GM10266 (cell line): ENCODE measurements around the gene KCNE1.

Experiments
- DNase-seq: peaks from one replicate; pipeline ENCODE4 v3.0.0; 2012; ENCODE audit errors: extremely low spot score
- TF ChIP-seq, protein P1 (sequence below): IDR thresholded peaks from 2 replicates; pipeline ENCODE4 v1.5.1; 2012; ENCODE audit warnings: mild to moderate bottlenecking, low read depth; ENCODE audit not compliant: control insufficient read depth, insufficient read depth; ENCODE audit errors: missing control alignments

KCNE1 gene

DNA sequence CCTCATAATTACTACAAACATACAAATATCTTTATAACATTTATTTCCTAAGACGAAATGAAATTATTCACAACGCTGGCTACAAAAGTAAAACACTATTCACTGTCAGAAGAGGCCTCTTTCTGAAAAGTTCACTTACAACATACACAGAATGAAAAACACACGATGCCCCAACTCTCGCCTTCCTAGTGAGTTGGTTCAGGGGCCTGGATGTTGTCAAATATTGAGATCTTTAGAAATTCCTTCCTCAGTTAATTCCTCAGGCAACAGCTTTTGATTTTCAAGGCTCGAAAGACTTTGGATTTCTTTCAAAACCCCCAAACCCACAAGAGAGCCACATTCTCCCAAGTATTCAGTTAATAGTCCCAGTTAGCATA, 14.2 kb upstream of the KCNE1 start:
- TF ChIP-seq, protein P1, sequence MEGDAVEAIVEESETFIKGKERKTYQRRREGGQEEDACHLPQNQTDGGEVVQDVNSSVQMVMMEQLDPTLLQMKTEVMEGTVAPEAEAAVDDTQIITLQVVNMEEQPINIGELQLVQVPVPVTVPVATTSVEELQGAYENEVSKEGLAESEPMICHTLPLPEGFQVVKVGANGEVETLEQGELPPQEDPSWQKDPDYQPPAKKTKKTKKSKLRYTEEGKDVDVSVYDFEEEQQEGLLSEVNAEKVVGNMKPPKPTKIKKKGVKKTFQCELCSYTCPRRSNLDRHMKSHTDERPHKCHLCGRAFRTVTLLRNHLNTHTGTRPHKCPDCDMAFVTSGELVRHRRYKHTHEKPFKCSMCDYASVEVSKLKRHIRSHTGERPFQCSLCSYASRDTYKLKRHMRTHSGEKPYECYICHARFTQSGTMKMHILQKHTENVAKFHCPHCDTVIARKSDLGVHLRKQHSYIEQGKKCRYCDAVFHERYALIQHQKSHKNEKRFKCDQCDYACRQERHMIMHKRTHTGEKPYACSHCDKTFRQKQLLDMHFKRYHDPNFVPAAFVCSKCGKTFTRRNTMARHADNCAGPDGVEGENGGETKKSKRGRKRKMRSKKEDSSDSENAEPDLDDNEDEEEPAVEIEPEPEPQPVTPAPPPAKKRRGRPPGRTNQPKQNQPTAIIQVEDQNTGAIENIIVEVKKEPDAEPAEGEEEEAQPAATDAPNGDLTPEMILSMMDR = no peak
- no peak for DNase-seq

DNA sequence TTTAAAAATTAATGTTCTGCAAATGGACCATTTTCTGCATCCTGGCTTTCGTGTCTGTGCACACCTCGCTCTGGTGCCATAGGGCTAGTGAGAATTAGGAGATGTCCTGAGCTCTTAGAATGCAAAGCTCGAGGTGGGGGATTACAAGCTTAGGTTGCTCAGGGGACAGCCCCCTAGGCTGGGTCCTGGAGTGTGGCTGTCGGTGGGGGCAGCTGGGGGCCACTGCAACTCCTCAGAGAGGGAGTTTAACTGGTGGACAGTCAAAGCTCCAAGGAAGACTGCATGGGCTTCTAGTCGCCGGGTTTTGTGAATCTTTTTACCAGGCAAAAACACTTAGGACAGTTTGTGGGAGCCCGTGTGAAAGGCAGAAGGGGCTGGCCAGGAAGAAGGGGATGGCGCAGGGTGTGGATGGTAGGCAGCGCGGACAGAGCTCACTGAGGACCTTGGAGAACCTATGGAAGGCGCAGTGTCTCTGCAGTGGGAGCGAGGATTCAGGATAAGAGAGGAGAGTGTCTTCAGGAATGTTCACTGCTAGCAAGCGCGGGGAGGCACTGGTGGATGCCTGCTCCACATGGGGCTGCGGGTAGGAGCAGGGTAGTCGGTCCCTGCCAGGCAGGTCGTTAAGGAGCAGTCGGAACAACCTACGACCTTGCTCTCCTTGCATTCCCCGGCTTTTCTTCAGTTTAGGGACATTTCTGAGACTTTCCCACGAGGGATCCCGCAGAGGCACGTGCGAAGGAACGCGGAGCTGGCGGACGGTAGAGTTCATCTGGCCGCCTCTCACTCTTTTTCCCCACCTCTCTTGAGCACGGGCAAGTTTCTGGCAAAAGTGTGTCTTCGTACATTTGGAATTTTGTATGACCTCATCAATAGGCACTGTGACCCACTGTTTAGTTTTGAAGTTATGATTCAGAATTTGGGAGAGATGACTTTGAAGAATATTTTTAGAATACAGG, 12.9 kb upstream of the KCNE1 start:
- DNase-seq = no peak
- TF ChIP-seq, protein P1 = no peak

DNA sequence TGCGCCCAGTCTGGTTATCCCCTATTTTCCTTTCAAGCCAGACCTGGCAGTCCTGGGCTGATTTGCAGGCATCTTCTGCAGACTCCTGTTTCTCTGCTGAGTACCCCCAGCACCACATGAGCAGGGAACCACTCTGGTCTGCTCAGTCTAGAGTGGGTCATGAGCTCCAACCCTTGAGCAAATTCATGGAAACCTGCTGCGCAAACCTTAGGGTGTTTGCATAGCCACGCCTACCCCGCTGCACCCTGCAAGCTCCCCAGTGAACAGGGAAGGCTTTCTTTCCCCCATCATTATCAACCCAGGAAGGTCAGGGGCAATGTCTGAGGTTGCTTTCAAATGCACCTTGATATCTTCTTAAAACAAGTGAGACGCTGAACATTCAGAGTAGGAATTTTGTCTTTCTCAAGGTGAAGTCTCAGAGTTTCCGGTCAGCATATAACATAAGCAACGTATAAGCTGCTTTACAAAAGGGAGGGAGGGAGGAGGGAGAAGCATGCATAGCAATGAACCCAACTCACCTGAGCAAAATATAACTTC, 11.1 kb upstream of the KCNE1 start:
- DNase-seq = no peak

DNA sequence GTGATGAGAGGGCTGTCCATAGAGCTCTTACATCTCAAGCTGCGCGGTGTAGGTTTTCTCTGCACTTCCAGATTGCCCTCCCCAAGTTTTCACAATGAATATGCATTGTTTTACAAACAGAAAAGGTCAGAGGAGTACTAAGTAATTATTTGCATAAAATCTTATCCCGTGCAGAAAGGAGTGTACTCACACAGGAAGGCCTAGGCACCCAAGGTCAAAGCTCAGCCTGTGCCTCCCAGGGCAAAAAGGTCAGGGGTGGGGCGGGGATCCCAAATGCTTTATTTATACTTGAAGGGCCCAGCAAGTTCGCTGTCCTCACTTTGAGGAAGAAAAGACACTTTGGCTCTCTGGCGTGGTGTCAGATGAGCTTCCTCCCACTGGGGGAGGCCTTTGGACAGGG, 10.3 kb upstream of the KCNE1 start:
- TF ChIP-seq, protein P1 = no peak
- DNase-seq = no peak

More for the DNA sequence above, 11.1 kb upstream of the KCNE1 start:
- TF ChIP-seq, protein P1 = no peak

DNA sequence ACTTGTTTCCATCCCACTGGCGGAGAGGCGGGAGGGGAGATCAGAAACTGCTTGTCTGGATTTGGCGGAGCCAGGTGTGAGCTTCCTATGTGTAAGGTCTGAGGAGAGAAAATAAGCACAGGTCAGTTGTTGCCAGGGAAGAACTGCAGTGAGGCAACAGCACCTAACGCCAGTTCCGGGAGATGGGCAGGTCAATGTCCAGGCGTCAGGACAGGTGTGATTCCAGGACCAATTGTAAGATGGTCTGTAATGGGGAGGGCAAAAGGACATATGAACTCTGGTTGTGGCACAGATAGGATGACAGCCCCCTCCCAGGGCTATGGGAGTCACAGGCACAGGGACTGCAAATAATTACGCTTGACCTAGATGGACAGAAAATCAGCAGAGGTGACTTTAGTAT, 9.6 kb upstream of the KCNE1 start:
- DNase-seq = no peak
- TF ChIP-seq, protein P1 = no peak

DNA sequence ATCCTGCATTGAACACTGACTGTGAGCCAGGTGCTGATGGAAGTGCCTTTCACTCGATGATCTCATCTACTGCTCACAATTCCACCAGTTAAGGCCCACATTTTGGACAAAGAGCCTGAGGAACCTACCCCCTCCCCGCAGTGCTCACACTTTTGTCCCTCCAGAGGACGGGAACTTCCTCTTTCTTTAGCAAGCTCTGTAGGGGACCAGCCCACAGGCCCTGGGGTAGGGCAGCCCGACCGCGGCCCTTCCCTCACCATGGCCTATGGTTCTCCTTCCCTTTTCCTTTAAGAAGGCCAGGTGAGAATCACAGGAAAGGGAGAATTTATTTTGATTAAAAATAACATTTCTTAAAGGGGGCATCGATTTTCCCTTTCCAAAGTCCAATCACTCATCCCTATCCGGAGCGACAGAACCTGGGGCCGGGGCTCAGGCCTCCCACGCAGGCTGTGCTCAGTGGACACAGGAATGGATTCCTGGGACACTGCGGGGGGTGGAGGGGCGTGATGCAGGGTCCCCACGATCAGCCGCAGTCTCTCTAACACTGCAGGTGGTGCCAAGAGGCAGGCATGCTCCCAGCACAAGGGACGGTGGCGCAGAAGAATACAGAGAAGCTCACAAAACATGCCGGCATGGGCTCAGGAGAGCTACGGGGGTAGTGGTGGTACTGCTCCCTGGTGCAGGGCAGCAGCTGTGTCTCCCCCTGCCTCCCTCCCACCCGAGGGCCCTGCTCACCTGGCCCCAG, 8.9 kb upstream of the KCNE1 start:
- DNase-seq = no peak

More for the DNA sequence above, 8.9 kb upstream of the KCNE1 start:
- TF ChIP-seq, protein P1 = no peak
